Hepatocyte (in vitro differentiated cells): ENCODE data around the gene TOP3B. TPM values are rescaled to one million over a fixed set of nuclear protein-coding genes. Genes with fewer than 3 reads are reported as not detected.

Experiments used
- DNase-seq: peaks from one replicate; pipeline ENCODE4 v3.0.0-alpha.2; 2016; ENCODE audit warnings: low spot score
- H2AFZ ChIP-seq: fragments of 200-600 bp; sonication (generic); 2 replicates; pipeline ENCODE4 v1.6.0; 2016; ENCODE audit warnings: antibody characterized with exemption, mild to moderate bottlenecking
- H3K27ac ChIP-seq: fragments of 200-600 bp; sonication (generic); 2 replicates; pipeline ENCODE4 v1.5.1; 2016; ENCODE audit warnings: mild to moderate bottlenecking
- H3K27me3 ChIP-seq: fragments of 200-600 bp; sonication (generic); 2 replicates; pipeline ENCODE4 v1.6.1; 2016
- H3K36me3 ChIP-seq: fragments of 200-600 bp; sonication (generic); replicated peaks from 2 replicates; pipeline ENCODE4 v1.5.1; 2016; ENCODE audit warnings: low read depth; ENCODE audit not compliant: insufficient read depth
- H3K4me1 ChIP-seq: fragments of 200-600 bp; sonication (generic); 2 replicates; pipeline ENCODE4 v1.5.1; 2016; ENCODE audit warnings: mild to moderate bottlenecking, moderate library complexity; ENCODE audit not compliant: insufficient read depth
- H3K4me2 ChIP-seq: fragments of 200-600 bp; sonication (generic); 2 replicates; pipeline ENCODE4 v1.6.0; 2016
- H3K4me3 ChIP-seq: fragments of 200-600 bp; sonication (generic); 2 replicates; pipeline ENCODE4 v1.5.1; 2016; ENCODE audit warnings: mild to moderate bottlenecking
- H3K79me2 ChIP-seq: fragments of 200-600 bp; sonication (generic); 2 replicates; pipeline ENCODE4 v1.6.0; 2017; ENCODE audit warnings: mild to moderate bottlenecking
- H3K9me2 ChIP-seq: fragments of 200-600 bp; sonication (generic); replicated peaks from 2 replicates; pipeline ENCODE4 v1.6.0; 2017; ENCODE audit warnings: mild to moderate bottlenecking; ENCODE audit not compliant: insufficient read depth
- H3K9me3 ChIP-seq: fragments of 200-600 bp; sonication (generic); 2 replicates; pipeline ENCODE4 v1.5.1; 2016; ENCODE audit warnings: low read depth, mild to moderate bottlenecking
- H4K20me1 ChIP-seq: fragments of 200-600 bp; sonication (generic); 2 replicates; pipeline ENCODE4 v1.6.0; 2016; ENCODE audit warnings: mild to moderate bottlenecking; ENCODE audit not compliant: insufficient read depth, poor library complexity, severe bottlenecking
- CTCF ChIP-seq: fragments of 200-600 bp; sonication (generic); IDR thresholded peaks from 2 replicates; pipeline ENCODE4 v1.5.1; 2016; ENCODE audit warnings: antibody characterized with exemption, mild to moderate bottlenecking; ENCODE audit not compliant: poor library complexity
- EZH2 ChIP-seq: fragments of 200-600 bp; sonication (generic); IDR thresholded peaks from 2 replicates; pipeline ENCODE4 v1.6.1; 2016; ENCODE audit warnings: antibody characterized with exemption, mild to moderate bottlenecking, borderline replicate concordance
- EZH2phosphoT487 ChIP-seq: fragments of 200-600 bp; sonication (generic); IDR thresholded peaks from one replicate; pipeline ENCODE4 v1.6.1; 2018; ENCODE audit warnings: antibody characterized with exemption, mild to moderate bottlenecking, low read depth, moderate library complexity; ENCODE audit not compliant: unreplicated experiment, severe bottlenecking
- WGBS: methylation state at CpG from one replicate; pipeline ENCODE4 v1.1.6; 2016; ENCODE audit warnings: low lambda C conversion rate; ENCODE audit errors: missing lambda C conversion rate; 5-methylcytosine and 5-hydroxymethylcytosine counted together
- polyA plus RNA-seq: library from polyadenylated mRNA; unstranded; fragments of >200 nt; fragmentation: Nextera tagmentation; extraction: Ambion mirVana; gene quantifications from 2 replicates; pipeline ENCODE4 v1.2.1, GENCODE V29; 2016
- total RNA-seq: library from RNA; depleted of rRNA; stranded (reverse); fragments of >200 nt; gene quantifications from 2 replicates; pipeline ENCODE4 v1.2.3, GENCODE V29; 2014

The TOP3B gene
- total and polyA plus RNA-seq, 2 experiments from 2014 or later = 26.6 to 30.8 TPM

GRCh38 chr22:22027955-22028354 is 45.4 kb upstream of the TOP3B start:
- TF ChIP-seq EZH2 (no peak), EZH2phosphoT487 (no peak), CTCF (no peak)
- Histone ChIP-seq H3K4me2 (no peak overlapping the region), H3K4me1 (no peaks in the 10 kb centered on the region), H3K36me3 (no peaks in the 10 kb centered on the region), H3K27ac (no peak overlapping the region), H2AFZ (no peak overlapping the region), H3K4me3 (no peak overlapping the region), H3K9me2 (no peaks in the 10 kb centered on the region), H4K20me1 (no peaks in the 10 kb centered on the region), H3K79me2 (no peaks in the 10 kb centered on the region), H3K27me3 (no peaks in the 10 kb centered on the region), H3K9me3 (no peaks in the 10 kb centered on the region)
- 92% methylated on average over 3 of the region's 3 CpGs for WGBS
- no peak for DNase-seq

GRCh38 chr22:22026157-22026831 is 43.7 kb upstream of the TOP3B start:
- 82% methylated on average over 13 of the region's 13 CpGs for WGBS
- H3K27ac ChIP-seq = no peak overlapping the region
- no peaks in the 10 kb centered on the region for H3K27me3 ChIP-seq

GRCh38 chr22:22025320-22026156 is 43.0 kb upstream of the TOP3B start:
- no peak overlapping the region for H3K4me2 ChIP-seq

More at GRCh38 chr22:22026157-22026831, 43.7 kb upstream of the TOP3B start:
- H3K4me3 ChIP-seq = no peak overlapping the region
- H3K36me3 ChIP-seq = no peaks in the 10 kb centered on the region
- no peak overlapping the region for H2AFZ ChIP-seq
- no peaks in the 10 kb centered on the region for H3K4me1 ChIP-seq
- no peak for TF ChIP-seq EZH2
- TF ChIP-seq EZH2phosphoT487 = no peak
- no peak for TF ChIP-seq CTCF
- H3K4me2 ChIP-seq = no peak overlapping the region
- no peaks in the 10 kb centered on the region for H3K9me3 ChIP-seq
- no peaks in the 10 kb centered on the region for H3K79me2 ChIP-seq
- no peak for DNase-seq
- no peaks in the 10 kb centered on the region for H4K20me1 ChIP-seq
- no peaks in the 10 kb centered on the region for H3K9me2 ChIP-seq

More at GRCh38 chr22:22025320-22026156, 43.0 kb upstream of the TOP3B start:
- Histone ChIP-seq H3K9me2 (no peaks in the 10 kb centered on the region), H4K20me1 (no peaks in the 10 kb centered on the region), H3K9me3 (no peaks in the 10 kb centered on the region), H3K4me3 (no peak overlapping the region), H3K27ac (no peak overlapping the region), H3K4me1 (no peaks in the 10 kb centered on the region), H3K79me2 (no peaks in the 10 kb centered on the region), H3K36me3 (no peaks in the 10 kb centered on the region), H2AFZ (no peak overlapping the region), H3K27me3 (no peaks in the 10 kb centered on the region)
- TF ChIP-seq CTCF = no peak
- TF ChIP-seq EZH2 = no peak
- no peak for TF ChIP-seq EZH2phosphoT487
- 89% methylated on average over 7 of the region's 7 CpGs for WGBS
- DNase-seq = no peak
